ENCODE results near the gene COX6A2. TPM values are rescaled to one million over a fixed set of nuclear protein-coding genes. Genes with fewer than 3 reads are reported as not detected.

The COX6A2 gene
- polyA plus RNA-seq, 2 of the 4 experiments (the other 2 are of a cell fraction): not detected

DNA sequence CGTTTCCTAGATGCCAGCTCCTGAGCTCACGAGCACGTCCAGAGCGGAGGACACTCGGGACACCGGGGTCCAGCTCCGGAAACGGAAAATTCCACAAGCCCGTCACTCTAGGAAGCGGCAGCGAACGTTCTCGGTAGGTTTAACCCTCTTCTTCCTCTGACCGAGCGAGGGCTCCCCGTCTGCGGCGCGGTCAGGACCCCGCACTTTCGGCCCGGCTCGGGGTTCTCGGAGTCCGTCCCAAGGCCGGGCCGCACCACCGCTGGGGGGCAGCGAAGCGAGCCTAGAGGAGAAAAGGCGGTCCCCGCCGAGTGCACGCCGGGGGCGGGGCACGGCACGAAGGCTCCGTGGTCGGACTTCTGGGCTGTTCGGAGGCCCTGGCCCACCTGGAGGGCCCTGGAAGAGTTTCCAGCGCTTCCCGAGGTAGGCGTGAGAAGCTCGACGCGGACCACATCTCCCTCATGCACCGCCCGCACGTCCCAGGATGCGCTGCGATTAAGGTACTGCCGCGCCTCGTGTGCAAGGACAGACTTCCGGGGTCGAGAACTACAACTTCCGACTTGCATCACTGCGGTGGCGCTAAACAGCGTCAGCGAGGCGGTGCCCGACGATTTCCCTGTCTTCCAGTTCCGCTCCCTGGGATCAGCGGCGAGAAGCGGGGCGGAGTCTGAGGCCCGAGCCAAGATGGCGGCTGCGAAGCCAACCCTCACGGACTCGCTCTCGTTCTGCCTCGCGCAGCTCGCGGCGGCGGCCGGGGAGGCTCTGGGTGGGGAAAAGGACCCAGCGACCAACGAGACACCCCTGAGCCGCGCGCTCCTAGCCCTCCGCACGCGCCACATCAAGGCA is 30.9 kb upstream of the COX6A2 start, which contains the start of gene ARMC5:
ARMC5 (plus strand) TSS at position 658 of the 843 bp plus-strand sequence; CDS start at position 682, 24 bp downstream.
- no peak for FAIRE-seq
- DNase-seq (ENCODE audit: low read depth in 1 of 2, low spot score in 1 of 2): peak; percentile 93 to 99
- ChIA-PET POLR2A (interaction anchor here (0.5 to 4.0 kb wide), 30 partner anchors 8 to 462 kb away, joined by 3 to 23 read pairs (median 7); partner anchors contain the start of genes FUS, KAT8, RUSF1 and SLC5A2), CTCF (interaction anchor here (0.9 to 7.9 kb wide), 12 partner anchors 11 to 414 kb away, joined by 3 to 52 read pairs (median 6); partner anchors contain the start of genes TGFB1I1, ZNF267 and ZNF843)
- no peaks in the 10 kb centered on the region for H3K9me3 ChIP-seq
- peak within 1 kb of the TSS; percentile 98 to 99 for H3K27ac ChIP-seq
- H3K4me1 ChIP-seq: peaks cover 40% of the 10 kb centered on the region
- H3K4me2 ChIP-seq: peak within 1 kb of the TSS; percentile 89
- peak within 1 kb of the TSS; percentile 87 for H3K4me3 ChIP-seq
- no CpG with 5 or more reads among the region's 91 CpGs for WGBS (ENCODE audit: missing lambda C conversion rate)
- peak; percentile 83 to 87 for ATAC-seq
- peak; percentile 88 for TF ChIP-seq PHF8 (IDR thresholded peaks at IDR 0.05; ENCODE audit: borderline replicate concordance, low read depth)
- TF ChIP-seq JUN (IDR thresholded peaks at IDR 0.05): peak; percentile 57 to 92
- peak; percentile 77; the same call in 1 of the 2 replicates for TF ChIP-seq HOXB5 (CRISPR knock-in tag; IDR thresholded peaks at IDR 0.05)
- TF ChIP-seq FOXS1 (CRISPR knock-in tag; IDR thresholded peaks at IDR 0.05): no peak
- TF ChIP-seq, protein P1, sequence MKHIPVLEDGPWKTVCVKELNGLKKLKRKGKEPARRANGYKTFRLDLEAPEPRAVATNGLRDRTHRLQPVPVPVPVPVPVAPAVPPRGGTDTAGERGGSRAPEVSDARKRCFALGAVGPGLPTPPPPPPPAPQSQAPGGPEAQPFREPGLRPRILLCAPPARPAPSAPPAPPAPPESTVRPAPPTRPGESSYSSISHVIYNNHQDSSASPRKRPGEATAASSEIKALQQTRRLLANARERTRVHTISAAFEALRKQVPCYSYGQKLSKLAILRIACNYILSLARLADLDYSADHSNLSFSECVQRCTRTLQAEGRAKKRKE (CRISPR knock-in tag; IDR thresholded peaks at IDR 0.05; ENCODE audit: low read depth): no peak
- peak; percentile 6 to 32; a peak in 2 of 5 replicates for TF ChIP-seq RAD21 (conservative IDR thresholded peaks at IDR 0.05 in 1 of 2, IDR thresholded peaks at IDR 0.05 in 1 of 2)
- TF ChIP-seq MAZ (IDR thresholded peaks at IDR 0.05; ENCODE audit: borderline replicate concordance, low read depth, low read length): no peak
- no peak for TF ChIP-seq CHD2 (IDR thresholded peaks at IDR 0.05; ENCODE audit: low read length, partially characterized antibody)
- TF ChIP-seq, protein P2, sequence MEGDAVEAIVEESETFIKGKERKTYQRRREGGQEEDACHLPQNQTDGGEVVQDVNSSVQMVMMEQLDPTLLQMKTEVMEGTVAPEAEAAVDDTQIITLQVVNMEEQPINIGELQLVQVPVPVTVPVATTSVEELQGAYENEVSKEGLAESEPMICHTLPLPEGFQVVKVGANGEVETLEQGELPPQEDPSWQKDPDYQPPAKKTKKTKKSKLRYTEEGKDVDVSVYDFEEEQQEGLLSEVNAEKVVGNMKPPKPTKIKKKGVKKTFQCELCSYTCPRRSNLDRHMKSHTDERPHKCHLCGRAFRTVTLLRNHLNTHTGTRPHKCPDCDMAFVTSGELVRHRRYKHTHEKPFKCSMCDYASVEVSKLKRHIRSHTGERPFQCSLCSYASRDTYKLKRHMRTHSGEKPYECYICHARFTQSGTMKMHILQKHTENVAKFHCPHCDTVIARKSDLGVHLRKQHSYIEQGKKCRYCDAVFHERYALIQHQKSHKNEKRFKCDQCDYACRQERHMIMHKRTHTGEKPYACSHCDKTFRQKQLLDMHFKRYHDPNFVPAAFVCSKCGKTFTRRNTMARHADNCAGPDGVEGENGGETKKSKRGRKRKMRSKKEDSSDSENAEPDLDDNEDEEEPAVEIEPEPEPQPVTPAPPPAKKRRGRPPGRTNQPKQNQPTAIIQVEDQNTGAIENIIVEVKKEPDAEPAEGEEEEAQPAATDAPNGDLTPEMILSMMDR (IDR thresholded peaks at IDR 0.05): peak; percentile 67
- no peak for TF ChIP-seq POLR2AphosphoS2 (conservative IDR thresholded peaks at IDR 0.05; ENCODE audit: low read length)
- TF ChIP-seq, protein P3, sequence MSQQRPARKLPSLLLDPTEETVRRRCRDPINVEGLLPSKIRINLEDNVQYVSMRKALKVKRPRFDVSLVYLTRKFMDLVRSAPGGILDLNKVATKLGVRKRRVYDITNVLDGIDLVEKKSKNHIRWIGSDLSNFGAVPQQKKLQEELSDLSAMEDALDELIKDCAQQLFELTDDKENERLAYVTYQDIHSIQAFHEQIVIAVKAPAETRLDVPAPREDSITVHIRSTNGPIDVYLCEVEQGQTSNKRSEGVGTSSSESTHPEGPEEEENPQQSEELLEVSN (IDR thresholded peaks at IDR 0.05; ENCODE audit: borderline replicate concordance, low read depth): peak; percentile 95
- peak; percentile 69 for TF ChIP-seq POLR2A (IDR thresholded peaks at IDR 0.05; ENCODE audit: low read length)
- TF ChIP-seq, protein P4, sequence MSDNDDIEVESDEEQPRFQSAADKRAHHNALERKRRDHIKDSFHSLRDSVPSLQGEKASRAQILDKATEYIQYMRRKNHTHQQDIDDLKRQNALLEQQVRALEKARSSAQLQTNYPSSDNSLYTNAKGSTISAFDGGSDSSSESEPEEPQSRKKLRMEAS (IDR thresholded peaks at IDR 0.05): peak; percentile 98
- no peak for TF ChIP-seq NFE2L2 (conservative IDR thresholded peaks at IDR 0.05; ENCODE audit: low read length)
- TF ChIP-seq RFX5 (IDR thresholded peaks at IDR 0.05): no peak
- peak; percentile 42; the same call in 2 of the 3 replicates for TF ChIP-seq SMC3 (IDR thresholded peaks at IDR 0.05)
- no peak for TF ChIP-seq FOSB (CRISPR knock-in tag; IDR thresholded peaks at IDR 0.05)
- no peak for TF ChIP-seq HDAC2 (IDR thresholded peaks at IDR 0.05)
- TF ChIP-seq EHF (CRISPR knock-in tag; IDR thresholded peaks at IDR 0.05): 0 out of 2 replicates have a peak, but pooled peaks have one; percentile 34
- TF ChIP-seq, protein P5, sequence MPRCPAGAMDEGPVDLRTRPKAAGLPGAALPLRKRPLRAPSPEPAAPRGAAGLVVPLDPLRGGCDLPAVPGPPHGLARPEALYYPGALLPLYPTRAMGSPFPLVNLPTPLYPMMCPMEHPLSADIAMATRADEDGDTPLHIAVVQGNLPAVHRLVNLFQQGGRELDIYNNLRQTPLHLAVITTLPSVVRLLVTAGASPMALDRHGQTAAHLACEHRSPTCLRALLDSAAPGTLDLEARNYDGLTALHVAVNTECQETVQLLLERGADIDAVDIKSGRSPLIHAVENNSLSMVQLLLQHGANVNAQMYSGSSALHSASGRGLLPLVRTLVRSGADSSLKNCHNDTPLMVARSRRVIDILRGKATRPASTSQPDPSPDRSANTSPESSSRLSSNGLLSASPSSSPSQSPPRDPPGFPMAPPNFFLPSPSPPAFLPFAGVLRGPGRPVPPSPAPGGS (IDR thresholded peaks at IDR 0.05): peak; percentile 36; the same call in 2 of the 3 replicates
- peak; percentile 94 for TF ChIP-seq MYC (IDR thresholded peaks at IDR 0.05; ENCODE audit: borderline replicate concordance, low read length)
- no peak; the same call in 1 of the 2 replicates for TF ChIP-seq GATA3 (IDR thresholded peaks at IDR 0.05; ENCODE audit: borderline replicate concordance)
- no peak for TF ChIP-seq MAFK (IDR thresholded peaks at IDR 0.05; ENCODE audit: partially characterized antibody)
- TF ChIP-seq TFCP2L1 (CRISPR knock-in tag; IDR thresholded peaks at IDR 0.05): no peak
- TF ChIP-seq RNF2 (IDR thresholded peaks at IDR 0.05; ENCODE audit: borderline replicate concordance, low read depth): 0 out of 2 replicates have a peak, but pooled peaks have one; percentile 55
- TF ChIP-seq, protein P6, sequence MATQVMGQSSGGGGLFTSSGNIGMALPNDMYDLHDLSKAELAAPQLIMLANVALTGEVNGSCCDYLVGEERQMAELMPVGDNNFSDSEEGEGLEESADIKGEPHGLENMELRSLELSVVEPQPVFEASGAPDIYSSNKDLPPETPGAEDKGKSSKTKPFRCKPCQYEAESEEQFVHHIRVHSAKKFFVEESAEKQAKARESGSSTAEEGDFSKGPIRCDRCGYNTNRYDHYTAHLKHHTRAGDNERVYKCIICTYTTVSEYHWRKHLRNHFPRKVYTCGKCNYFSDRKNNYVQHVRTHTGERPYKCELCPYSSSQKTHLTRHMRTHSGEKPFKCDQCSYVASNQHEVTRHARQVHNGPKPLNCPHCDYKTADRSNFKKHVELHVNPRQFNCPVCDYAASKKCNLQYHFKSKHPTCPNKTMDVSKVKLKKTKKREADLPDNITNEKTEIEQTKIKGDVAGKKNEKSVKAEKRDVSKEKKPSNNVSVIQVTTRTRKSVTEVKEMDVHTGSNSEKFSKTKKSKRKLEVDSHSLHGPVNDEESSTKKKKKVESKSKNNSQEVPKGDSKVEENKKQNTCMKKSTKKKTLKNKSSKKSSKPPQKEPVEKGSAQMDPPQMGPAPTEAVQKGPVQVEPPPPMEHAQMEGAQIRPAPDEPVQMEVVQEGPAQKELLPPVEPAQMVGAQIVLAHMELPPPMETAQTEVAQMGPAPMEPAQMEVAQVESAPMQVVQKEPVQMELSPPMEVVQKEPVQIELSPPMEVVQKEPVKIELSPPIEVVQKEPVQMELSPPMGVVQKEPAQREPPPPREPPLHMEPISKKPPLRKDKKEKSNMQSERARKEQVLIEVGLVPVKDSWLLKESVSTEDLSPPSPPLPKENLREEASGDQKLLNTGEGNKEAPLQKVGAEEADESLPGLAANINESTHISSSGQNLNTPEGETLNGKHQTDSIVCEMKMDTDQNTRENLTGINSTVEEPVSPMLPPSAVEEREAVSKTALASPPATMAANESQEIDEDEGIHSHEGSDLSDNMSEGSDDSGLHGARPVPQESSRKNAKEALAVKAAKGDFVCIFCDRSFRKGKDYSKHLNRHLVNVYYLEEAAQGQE (IDR thresholded peaks at IDR 0.05): no peak
- no peak for TF ChIP-seq EP300 (IDR thresholded peaks at IDR 0.05)
- TF ChIP-seq NPAS2 (CRISPR knock-in tag; IDR thresholded peaks at IDR 0.05; ENCODE audit: borderline replicate concordance): no peak
- no peak for TF ChIP-seq ZSCAN20 (CRISPR knock-in tag; IDR thresholded peaks at IDR 0.05)
- no peak for TF ChIP-seq ZFP36 (IDR thresholded peaks at IDR 0.05; ENCODE audit: borderline replicate concordance, partially characterized antibody)
- TF ChIP-seq NR3C1 (IDR thresholded peaks at IDR 0.05): no peak
